A549 (cell line): Measurements from ENCODE around the gene PES1. TPM values are rescaled to one million over a fixed set of nuclear protein-coding genes. Genes with fewer than 3 reads are reported as not detected.

Experiments used
- ATAC-seq, 2 experiments: fragments of 200-7000 bp in 1 of 2; fragments of >200 bp in 1 of 2; cut with Nextera tagmentation in 1 of 2; cut with Tn5 transposase in 1 of 2; 3 replicates each; pipeline versions ENCODE4 v1.8.0 to v1.9.1; 2018 to 2020; ENCODE audit warnings: mild to moderate bottlenecking in 1 of 2, moderate library complexity in 1 of 2
- CTCF ChIA-PET: fragments of 300-600 bp; sonication (Branson Sonifier 250); formaldehyde crosslinking; extraction: SDS; loops from one replicate; lab custom pipeline; 2021; ENCODE audit warnings: antibody characterized with exemption, inconsistent platforms; lab: Yijun Ruan, JAX
- POLR2A ChIA-PET: fragments of 350-600 bp; formaldehyde crosslinking; extraction: SDS; loops from one replicate; lab custom pipeline; 2021; ENCODE audit warnings: antibody characterized with exemption, inconsistent platforms; lab: Yijun Ruan, JAX
- DNase-seq, 2 experiments: peaks; one replicate each; pipeline versions ENCODE4 v3.0.0 to v3.0.0-alpha.2; 2011 to 2016; ENCODE audit warnings: low read depth in 1 of 2, low spot score in 1 of 2
- FAIRE-seq: peaks from 2 replicates; lab custom pipeline; 2011; peaks lifted over from hg19 to GRCh38; lab: Jason Lieb, UNC
- H3K27ac ChIP-seq, 2 experiments: fragments of >200 bp; sonication (Bioruptor Twin); formaldehyde crosslinking; 3 replicates each; pipeline ENCODE4 v1.5.1; 2016 to 2017
- H3K4me1 ChIP-seq: fragments of >200 bp; sonication (Bioruptor Twin); formaldehyde crosslinking; 3 replicates; pipeline ENCODE4 v1.6.1; 2016
- H3K4me2 ChIP-seq: fragments of >200 bp; sonication (Bioruptor Twin); formaldehyde crosslinking; 3 replicates; pipeline ENCODE4 v1.6.1; 2016
- H3K4me3 ChIP-seq: fragments of >200 bp; sonication (Bioruptor Twin); formaldehyde crosslinking; 3 replicates; pipeline ENCODE4 v1.5.1; 2016
- H3K9me3 ChIP-seq: fragments of >200 bp; sonication (Bioruptor Twin); formaldehyde crosslinking; 3 replicates; pipeline ENCODE4 v1.6.1; 2016
- CBX8 ChIP-seq: fragments of 200-600 bp; sonication (generic); IDR thresholded peaks from 2 replicates; pipeline ENCODE4 v1.6.1; 2016
- CTCF ChIP-seq: fragments of >200 bp; sonication (Bioruptor Twin); formaldehyde crosslinking; IDR thresholded peaks from 3 replicates; pipeline ENCODE4 v1.5.1; 2016
- EHF ChIP-seq: fragments of 250-450 bp; sonication (Bioruptor Pico); IDR thresholded peaks from 2 replicates; pipeline ENCODE4 v1.5.0; 2020; ENCODE audit warnings: mild to moderate bottlenecking
- ESRRA ChIP-seq: fragments of 150-350 bp; IDR thresholded peaks from 2 replicates; pipeline ENCODE4 v1.6.1; 2014; ENCODE audit warnings: mild to moderate bottlenecking, low read length, borderline replicate concordance
- FOXS1 ChIP-seq: fragments of 250-450 bp; sonication (Bioruptor Pico); IDR thresholded peaks from 2 replicates; pipeline ENCODE4 v1.5.0; 2020; ENCODE audit warnings: mild to moderate bottlenecking, moderate library complexity
- HDAC2 ChIP-seq: fragments of 200-600 bp; sonication (generic); IDR thresholded peaks from 2 replicates; pipeline ENCODE4 v1.6.1; 2016
- HEYL ChIP-seq: fragments of 250-450 bp; sonication (Bioruptor Pico); IDR thresholded peaks from 2 replicates; pipeline ENCODE4 v1.8.0; 2021; ENCODE audit warnings: mild to moderate bottlenecking, moderate library complexity
- HMGXB4 ChIP-seq: fragments of 250-450 bp; sonication (Bioruptor Pico); IDR thresholded peaks from 2 replicates; pipeline ENCODE4 v1.5.0; 2021; ENCODE audit warnings: mild to moderate bottlenecking, moderate library complexity, borderline replicate concordance
- HOXA7 ChIP-seq: fragments of 250-450 bp; sonication (Bioruptor Pico); IDR thresholded peaks from 2 replicates; pipeline ENCODE4 v1.5.0; 2020; ENCODE audit warnings: mild to moderate bottlenecking, moderate library complexity
- HOXB5 ChIP-seq: fragments of 250-450 bp; sonication (Bioruptor Pico); IDR thresholded peaks from 2 replicates; pipeline ENCODE4 v1.5.0; 2020; ENCODE audit warnings: mild to moderate bottlenecking, moderate library complexity
- KDM1A ChIP-seq: fragments of 200-600 bp; sonication (generic); IDR thresholded peaks from 2 replicates; pipeline ENCODE4 v1.6.1; 2016; ENCODE audit warnings: low read depth, mild to moderate bottlenecking
- KDM5A ChIP-seq: fragments of 200-600 bp; sonication (generic); IDR thresholded peaks from 2 replicates; pipeline ENCODE4 v1.6.1; 2016; ENCODE audit warnings: antibody characterized with exemption, mild to moderate bottlenecking
- MAFK ChIP-seq: fragments of 450-650 bp; IDR thresholded peaks from 2 replicates; pipeline ENCODE4 v1.6.1; 2014; ENCODE audit not compliant: partially characterized antibody
- MAX ChIP-seq: IDR thresholded peaks from 2 replicates; pipeline ENCODE4 v1.6.1; 2012
- MYC ChIP-seq: IDR thresholded peaks from 2 replicates; pipeline ENCODE4 v1.6.1; 2012; ENCODE audit warnings: mild to moderate bottlenecking, inconsistent platforms, low read length, improper control_type of control experiment, borderline replicate concordance
- NPAS2 ChIP-seq: fragments of 250-450 bp; sonication (Bioruptor Pico); IDR thresholded peaks from 2 replicates; pipeline ENCODE4 v1.8.0; 2022; ENCODE audit warnings: mild to moderate bottlenecking, moderate library complexity, borderline replicate concordance
- POLR2A ChIP-seq: IDR thresholded peaks from 2 replicates; pipeline ENCODE4 v1.6.1; 2012; ENCODE audit warnings: mild to moderate bottlenecking, low read length
- RAD21 ChIP-seq, 2 experiments: fragments of >200 bp in 1 of 2; sonication (Bioruptor Twin) in 1 of 2; formaldehyde crosslinking in 1 of 2; IDR thresholded peaks in 1 of 2; conservative IDR thresholded peaks in 1 of 2; 2 replicates in 1 of 2; 3 replicates in 1 of 2; pipeline ENCODE4 v1.6.1; 2012 to 2018; ENCODE audit warnings: inconsistent platforms in 1 of 2
- SMC3 ChIP-seq: fragments of >200 bp; sonication (Bioruptor Twin); formaldehyde crosslinking; IDR thresholded peaks from 3 replicates; pipeline ENCODE4 v1.6.1; 2018; ENCODE audit warnings: inconsistent platforms
- TFCP2L1 ChIP-seq: fragments of 250-450 bp; sonication (Bioruptor Pico); IDR thresholded peaks from 2 replicates; pipeline ENCODE4 v1.5.0; 2021; ENCODE audit warnings: mild to moderate bottlenecking
- TP53 ChIP-seq: fragments of 250-450 bp; sonication (Bioruptor Pico); IDR thresholded peaks from 2 replicates; pipeline ENCODE4 v1.5.0; 2021; ENCODE audit warnings: mild to moderate bottlenecking, moderate library complexity
- ZC3H11A ChIP-seq: fragments of 450-650 bp; IDR thresholded peaks from 2 replicates; pipeline ENCODE4 v1.6.1; 2014; ENCODE audit warnings: antibody characterized with exemption, mild to moderate bottlenecking
- ZFP36 ChIP-seq: fragments of 450-650 bp; IDR thresholded peaks from 2 replicates; pipeline ENCODE4 v1.6.1; 2014; ENCODE audit warnings: borderline replicate concordance; ENCODE audit not compliant: partially characterized antibody
- ZNF302 ChIP-seq: fragments of 250-450 bp; sonication (Bioruptor Pico); IDR thresholded peaks from 2 replicates; pipeline ENCODE4 v1.9.0; 2021; ENCODE audit warnings: inconsistent platforms, mild to moderate bottlenecking, moderate library complexity
- ZSCAN20 ChIP-seq: fragments of 250-450 bp; sonication (Bioruptor Pico); IDR thresholded peaks from 2 replicates; pipeline ENCODE4 v1.8.0; 2022; ENCODE audit warnings: mild to moderate bottlenecking, moderate library complexity
- WGBS: methylation state at CpG from one replicate; pipeline ENCODE4 v1.1.6; 2017; ENCODE audit errors: missing lambda C conversion rate; 5-methylcytosine and 5-hydroxymethylcytosine counted together
- polyA plus RNA-seq, 4 experiments: library from polyadenylated mRNA; depleted of rRNA in 3 of 4; stranded (reverse); fragments of >200 nt; fragmentation: RNase III in 1 of 4; extraction: RNeasy Plus Mini Kit Qiagen cat#74134 plus additional on column Dnase treatment in 1 of 4; gene quantifications; 2 replicates in 3 of 4; 3 replicates in 1 of 4; pipeline ENCODE4 v1.2.3, GENCODE V29; 2011 to 2017
- TF ChIP-seq, protein P1 (sequence below): fragments of 250-450 bp; sonication (Bioruptor Pico); IDR thresholded peaks from 2 replicates; pipeline ENCODE4 v1.5.0; 2020; ENCODE audit warnings: low read depth, mild to moderate bottlenecking, moderate library complexity

The PES1 gene
- polyA plus RNA-seq, 2 of the 4 experiments (the other 2 are of a cell fraction), result 107 to 111 TPM

GRCh38 chr22:30602049-30602448 lies 10.3 kb upstream of the PES1 start:
- Histone ChIP-seq H3K4me2 (no peak overlapping the region), H3K4me3 (no peak overlapping the region), H3K9me3 (no peaks in the 10 kb centered on the region), H3K27ac (no peak overlapping the region), H3K4me1 (peaks cover 8% of the 10 kb centered on the region)
- DNase-seq (peak in 1 of 2 experiments; percentile 62), ATAC-seq (peak in 1 of 2 experiments; percentile 31; a peak in 2 of 6 replicates), FAIRE-seq (no peak)
- ChIA-PET POLR2A (no interaction called here), CTCF (interaction anchor here (0.5 to 1.7 kb wide), 8 partner anchors 9 to 179 kb away, joined by 3 to 8 read pairs (median 4); no protein-coding TSS in a partner anchor)
- 39% methylated on average over 3 of the region's 3 CpGs for WGBS
- TF ChIP-seq FOXS1 (CRISPR knock-in tag) (no peak), HOXB5 (CRISPR knock-in tag) (no peak), CTCF (peak; percentile 41), ZSCAN20 (CRISPR knock-in tag) (no peak), KDM1A (no peak), TFCP2L1 (CRISPR knock-in tag) (no peak), MAFK (peak; percentile 38), POLR2A (no peak), TP53 (CRISPR knock-in tag) (no peak), MYC (no peak), MAX (no peak), HEYL (CRISPR knock-in tag) (no peak), CBX8 (no peak), HDAC2 (no peak), ZNF302 (CRISPR knock-in tag) (no peak), ESRRA (no peak), RAD21 (conservative IDR thresholded peaks at IDR 0.05 in 1 of 2, IDR thresholded peaks at IDR 0.05 in 1 of 2) (peak; percentile 34 to 45; a peak in 2 of 5 replicates), HOXA7 (CRISPR knock-in tag) (no peak), SMC3 (peak; percentile 36; the same call in 1 of the 3 replicates), ZC3H11A (no peak), HMGXB4 (CRISPR knock-in tag) (no peak), KDM5A (no peak), NPAS2 (CRISPR knock-in tag) (no peak), EHF (CRISPR knock-in tag) (no peak), ZFP36 (no peak)
- TF ChIP-seq, protein P1, sequence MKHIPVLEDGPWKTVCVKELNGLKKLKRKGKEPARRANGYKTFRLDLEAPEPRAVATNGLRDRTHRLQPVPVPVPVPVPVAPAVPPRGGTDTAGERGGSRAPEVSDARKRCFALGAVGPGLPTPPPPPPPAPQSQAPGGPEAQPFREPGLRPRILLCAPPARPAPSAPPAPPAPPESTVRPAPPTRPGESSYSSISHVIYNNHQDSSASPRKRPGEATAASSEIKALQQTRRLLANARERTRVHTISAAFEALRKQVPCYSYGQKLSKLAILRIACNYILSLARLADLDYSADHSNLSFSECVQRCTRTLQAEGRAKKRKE (CRISPR knock-in tag), result no peak
